ENCODE measurements around the gene ABLIM2. TPM values are rescaled to one million over a fixed set of nuclear protein-coding genes. Genes with fewer than 3 reads are reported as not detected.

ABLIM2 gene
- total RNA-seq, 4 donors from 2014 or later, result 5.9 to 20.0 (median 8.6) TPM

- TF ChIP-seq CTCF (IDR thresholded peaks at IDR 0.05; ENCODE audit: low read depth), result no peak
These were observed 68.3 kb downstream of the ABLIM2 start for GRCh38 chr4:8090312-8090711.

- TF ChIP-seq CTCF (IDR thresholded peaks at IDR 0.05; ENCODE audit: low read depth), result no peak
These were observed 68.8 kb downstream of the ABLIM2 start for GRCh38 chr4:8089862-8090261.

- no peak for TF ChIP-seq CTCF (IDR thresholded peaks at IDR 0.05; ENCODE audit: low read depth)
These were observed 69.6 kb downstream of the ABLIM2 start for GRCh38 chr4:8088966-8089491.

- no peak for TF ChIP-seq CTCF (IDR thresholded peaks at IDR 0.05; ENCODE audit: low read depth)
These were observed 70.6 kb downstream of the ABLIM2 start for GRCh38 chr4:8087921-8088495.

- no peak for TF ChIP-seq CTCF (IDR thresholded peaks at IDR 0.05; ENCODE audit: low read depth)
These were observed 71.7 kb downstream of the ABLIM2 start for GRCh38 chr4:8086783-8087445.

- TF ChIP-seq CTCF (IDR thresholded peaks at IDR 0.05; ENCODE audit: low read depth), result no peak
These were observed 73.0 kb downstream of the ABLIM2 start for GRCh38 chr4:8085491-8086117.
